Parathyroid adenoma (tissue), 2 donors: Measurements from ENCODE around the gene AGBL5.
A peak's percentile ranks its signal among the peaks of the same experiment; 100 is the strongest.

Experiments used
- H2AFZ ChIP-seq: fragments of 300-600 bp; sonication (generic); one replicate; pipeline ENCODE4 v1.7.0; 2017; ENCODE audit warnings: antibody characterized with exemption, mild to moderate bottlenecking
- H3K27ac ChIP-seq: fragments of 300-600 bp; sonication (generic); one replicate; pipeline ENCODE4 v1.7.0; 2017
- H3K27me3 ChIP-seq: fragments of 300-600 bp; sonication (generic); one replicate; pipeline ENCODE4 v1.7.0; 2017; ENCODE audit warnings: low read length; ENCODE audit not compliant: control insufficient read depth, insufficient read depth
- H3K36me3 ChIP-seq: fragments of 300-600 bp; sonication (generic); one replicate; pipeline ENCODE4 v1.7.0; 2017; ENCODE audit warnings: low read length; ENCODE audit not compliant: control insufficient read depth, insufficient read depth
- H3K4me1 ChIP-seq: fragments of 300-600 bp; sonication (generic); one replicate; pipeline ENCODE4 v1.7.0; 2017; ENCODE audit warnings: control low read depth
- H3K4me2 ChIP-seq: fragments of 300-600 bp; sonication (generic); one replicate; pipeline ENCODE4 v1.7.0; 2017; ENCODE audit warnings: low read length
- H3K4me3 ChIP-seq: fragments of 300-600 bp; sonication (generic); one replicate; pipeline ENCODE4 v1.7.0; 2017; ENCODE audit warnings: low read depth, low read length
- H3K79me2 ChIP-seq: fragments of 300-600 bp; sonication (generic); one replicate; pipeline ENCODE4 v1.7.0; 2017; ENCODE audit warnings: control low read depth
- H3K9ac ChIP-seq: fragments of 300-600 bp; sonication (generic); one replicate; pipeline ENCODE4 v1.7.0; 2017; ENCODE audit warnings: mild to moderate bottlenecking
- H3K9me3 ChIP-seq: fragments of 300-600 bp; sonication (generic); one replicate; pipeline ENCODE4 v1.7.0; 2017; ENCODE audit warnings: low read length; ENCODE audit not compliant: control insufficient read depth
- CTCF ChIP-seq: fragments of 300-600 bp; sonication (generic); IDR thresholded peaks from one replicate; pipeline ENCODE4 v1.7.0; 2017; ENCODE audit warnings: antibody characterized with exemption, mild to moderate bottlenecking
- donor health status: primary hyperparathyroidism.

AGBL5 gene

GRCh38 chr2:27018142-27018541, 33.3 kb upstream of the AGBL5 start:
- Histone ChIP-seq H3K27me3 (no peaks in the 10 kb centered on the region), H3K4me2 (no peak overlapping the region), H3K27ac (no peak overlapping the region), H3K79me2 (peaks cover 40% of the 10 kb centered on the region), H3K4me3 (no peak overlapping the region), H2AFZ (no peak overlapping the region), H3K36me3 (no peaks in the 10 kb centered on the region), H3K9me3 (no peaks in the 10 kb centered on the region), H3K4me1 (peaks cover 18% of the 10 kb centered on the region), H3K9ac (no peak overlapping the region)
- no peak for TF ChIP-seq CTCF

- no peak overlapping the region for H3K9ac ChIP-seq
- no peak for TF ChIP-seq CTCF
- H3K4me1 ChIP-seq: peaks cover 16% of the 10 kb centered on the region
- no peaks in the 10 kb centered on the region for H3K9me3 ChIP-seq
- peak overlapping the region; percentile 54 for H3K27ac ChIP-seq
- no peak overlapping the region for H3K4me3 ChIP-seq
- H2AFZ ChIP-seq: no peak overlapping the region
- H3K36me3 ChIP-seq: no peaks in the 10 kb centered on the region
- peaks cover 40% of the 10 kb centered on the region for H3K79me2 ChIP-seq
- no peaks in the 10 kb centered on the region for H3K27me3 ChIP-seq
- no peak overlapping the region for H3K4me2 ChIP-seq
Measured at GRCh38 chr2:27019459-27019858, 32.0 kb upstream of the AGBL5 start.

- Histone ChIP-seq H3K36me3 (no peaks in the 10 kb centered on the region), H3K9ac (no peak overlapping the region), H3K4me2 (no peak overlapping the region), H3K4me3 (no peak overlapping the region), H3K27ac (peak overlapping the region; percentile 54), H3K79me2 (peaks cover 40% of the 10 kb centered on the region), H3K9me3 (no peaks in the 10 kb centered on the region), H2AFZ (no peak overlapping the region), H3K27me3 (no peaks in the 10 kb centered on the region), H3K4me1 (peaks cover 9% of the 10 kb centered on the region)
- TF ChIP-seq CTCF: no peak
Measured at GRCh38 chr2:27019931-27020855, 31.3 kb upstream of the AGBL5 start.

GRCh38 chr2:27021253-27022049, 30.0 kb upstream of the AGBL5 start:
- Histone ChIP-seq H3K9ac (no peak overlapping the region), H3K36me3 (no peaks in the 10 kb centered on the region), H3K79me2 (peaks cover 40% of the 10 kb centered on the region), H3K4me3 (no peak overlapping the region), H3K4me2 (no peak overlapping the region), H3K4me1 (no peaks in the 10 kb centered on the region), H3K27me3 (no peaks in the 10 kb centered on the region), H3K9me3 (no peaks in the 10 kb centered on the region), H2AFZ (no peak overlapping the region), H3K27ac (no peak overlapping the region)
- no peak for TF ChIP-seq CTCF
